ENCODE data around the gene RASSF3. TPM values are rescaled to one million over a fixed set of nuclear protein-coding genes. Genes with fewer than 3 reads are reported as not detected.

Gene RASSF3
- total and polyA plus RNA-seq, 2 of the 13 experiments (the other 11 are each of a cell fraction or from before 2014, with no cell fraction given) = 15.5 to 16.0 TPM

- TF ChIP-seq SUZ12 (IDR thresholded peaks at IDR 0.05; ENCODE audit: low read depth, low read length) = no peak
- 0 out of 2 replicates have a peak, but pooled peaks have one; percentile 18 for TF ChIP-seq RARA (CRISPR knock-in tag; IDR thresholded peaks at IDR 0.05)
- TF ChIP-seq SMYD3 (CRISPR knock-in tag; IDR thresholded peaks at IDR 0.05) = no peak
- peak; percentile 50 for TF ChIP-seq RBFOX2 (IDR thresholded peaks at IDR 0.05; ENCODE audit: low read depth, low read length)
- TF ChIP-seq HNRNPL (IDR thresholded peaks at IDR 0.05; ENCODE audit: low read depth, low read length) = no peak
- no peak for TF ChIP-seq TP53 (CRISPR knock-in tag; conservative IDR thresholded peaks at IDR 0.05)
- TF ChIP-seq ETV6 (CRISPR knock-in tag; conservative IDR thresholded peaks at IDR 0.05) = peak; percentile 74
- TF ChIP-seq GATAD1 (CRISPR knock-in tag; IDR thresholded peaks at IDR 0.05) = 0 out of 2 replicates have a peak, but pooled peaks have one; percentile 29
- 0 out of 2 replicates have a peak, but pooled peaks have one; percentile 47 for TF ChIP-seq ZNF451 (CRISPR knock-in tag; IDR thresholded peaks at IDR 0.05)
- peak; percentile 72 for TF ChIP-seq ELF1 (CRISPR knock-in tag; IDR thresholded peaks at IDR 0.05)
- TF ChIP-seq ARID4A (CRISPR knock-in tag; IDR thresholded peaks at IDR 0.05; ENCODE audit: borderline replicate concordance) = peak; percentile 51; the same call in 1 of the 2 replicates
- TF ChIP-seq TFAP4 (IDR thresholded peaks at IDR 0.05; ENCODE audit: borderline replicate concordance, low read depth) = no peak
- TF ChIP-seq ZNF792 (CRISPR knock-in tag; IDR thresholded peaks at IDR 0.05) = peak; percentile 57
- TF ChIP-seq SKI (IDR thresholded peaks at IDR 0.05; ENCODE audit: partially characterized antibody) = no peak
- TF ChIP-seq, protein P1, sequence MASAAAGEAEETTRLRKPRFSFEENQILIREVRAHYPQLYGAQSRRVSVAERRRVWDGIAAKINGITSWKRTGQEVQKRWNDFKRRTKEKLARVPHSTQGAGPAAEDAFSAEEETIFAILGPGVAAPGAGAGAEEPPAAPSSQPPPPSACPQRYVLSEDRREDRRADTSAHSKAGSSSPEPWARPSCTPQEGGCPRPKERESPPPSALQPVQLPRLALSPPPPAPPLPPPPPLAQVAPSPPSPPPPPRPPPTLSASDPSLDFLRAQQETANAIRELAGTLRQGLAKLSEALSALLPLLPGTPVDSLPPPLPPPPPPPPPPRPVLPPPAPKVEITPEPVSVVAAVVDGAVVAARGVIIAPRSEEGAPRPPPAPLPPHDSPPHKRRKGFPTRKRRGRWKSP (CRISPR knock-in tag; IDR thresholded peaks at IDR 0.05) = peak; percentile 17; the same call in 1 of the 2 replicates
- TF ChIP-seq ZNF687 (CRISPR knock-in tag; IDR thresholded peaks at IDR 0.05) = peak; percentile 49; the same call in 1 of the 2 replicates
Observed at GRCh38 chr12:64610079-64610659, at the start of gene RASSF3 (continued).

All from HepG2 (cell line).